ENCODE measurements around the gene CHRNA3.

Gene CHRNA3

GRCh38 chr15:78550815-78551214 lies 70.0 kb downstream of the CHRNA3 start:
- no peak for DNase-seq

DNA sequence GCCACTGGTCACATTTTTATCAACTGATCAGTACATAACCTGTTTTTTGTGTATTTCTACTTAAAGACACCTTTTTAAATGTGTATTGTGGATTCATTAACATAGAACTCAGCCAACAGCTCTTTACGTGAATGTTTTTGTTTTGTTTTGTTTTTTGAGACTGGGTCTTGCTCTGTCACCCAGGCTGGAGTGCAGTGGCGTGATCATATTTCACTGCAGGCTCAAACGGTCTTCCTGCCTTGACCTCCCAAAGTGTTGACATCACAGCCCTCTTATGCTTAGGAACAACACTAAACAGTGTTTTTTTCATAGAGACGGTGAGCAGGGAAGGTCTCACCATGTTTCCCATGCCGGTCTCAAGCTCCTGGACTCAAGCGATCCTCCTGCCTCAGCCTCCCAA lies 70.6 kb downstream of the CHRNA3 start:
- no peak for DNase-seq
